HG03108 (cell line): ENCODE measurements around the gene SLC25A21.
"Not testable (repeated sequence)": the region's sequence is repeated elsewhere in the genome, so short reads cannot be mapped to it uniquely, and the experiment has no call there.

Experiments used
- ATAC-seq: cut with Tn5 transposase; IDR thresholded peaks from one replicate; pipeline ENCODE4 v1.9.1; 2021; ENCODE audit warnings: moderate library complexity; ENCODE audit not compliant: unreplicated experiment

The SLC25A21 gene

DNA sequence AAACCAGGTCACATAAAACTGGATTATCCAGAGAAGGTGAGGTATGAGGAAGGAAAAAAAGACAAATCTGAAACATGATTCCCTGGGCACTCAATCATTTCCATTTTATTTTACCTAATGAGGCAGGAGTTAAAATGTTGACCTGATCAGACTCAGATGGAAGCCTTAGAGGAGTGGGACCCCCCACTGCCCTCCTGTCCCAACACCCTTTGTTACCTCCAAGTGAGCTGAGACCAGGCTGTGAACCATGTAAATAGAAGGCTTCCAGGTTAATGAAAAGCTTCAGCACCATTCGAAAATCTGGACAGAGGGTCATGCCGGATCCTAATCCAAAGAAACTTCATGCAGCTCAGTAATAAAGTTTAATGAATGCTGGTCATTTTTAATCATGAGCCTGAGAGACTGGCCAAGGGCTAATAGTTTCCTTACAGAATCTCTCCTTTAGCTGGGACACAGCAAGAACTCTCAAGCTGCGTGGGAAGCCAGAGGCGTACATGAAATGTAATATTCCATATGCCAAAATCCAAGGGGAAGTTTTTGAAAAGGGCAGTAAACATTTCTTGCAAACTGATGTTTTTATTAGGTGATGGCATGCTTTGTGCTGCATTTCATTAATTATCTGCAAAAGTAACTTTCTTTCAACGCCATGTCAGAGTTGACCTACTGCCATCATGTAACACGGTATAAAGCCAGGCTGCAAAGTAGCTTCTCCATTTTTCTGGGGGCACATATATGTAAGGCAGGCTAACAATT lies 327.8 kb downstream of the SLC25A21 start:
- no peak for ATAC-seq

DNA sequence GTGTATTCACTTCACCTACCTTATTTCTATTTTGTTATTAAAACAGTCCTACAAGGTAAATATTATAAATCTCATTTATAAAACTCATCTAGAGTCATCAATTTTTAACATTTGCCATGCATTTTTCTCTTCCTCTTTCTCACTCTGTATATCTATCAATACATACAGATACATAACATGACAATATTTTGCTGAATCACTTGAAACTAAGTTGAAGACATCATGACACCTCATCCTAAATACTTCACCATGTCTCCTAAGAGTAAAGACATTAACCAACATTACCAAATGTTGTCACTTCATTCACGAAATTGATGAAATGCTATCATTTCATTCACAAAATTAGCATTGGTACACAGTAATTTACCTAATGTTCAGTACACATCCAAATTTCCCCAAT lies 329.0 kb downstream of the SLC25A21 start:
- no peak for ATAC-seq

DNA sequence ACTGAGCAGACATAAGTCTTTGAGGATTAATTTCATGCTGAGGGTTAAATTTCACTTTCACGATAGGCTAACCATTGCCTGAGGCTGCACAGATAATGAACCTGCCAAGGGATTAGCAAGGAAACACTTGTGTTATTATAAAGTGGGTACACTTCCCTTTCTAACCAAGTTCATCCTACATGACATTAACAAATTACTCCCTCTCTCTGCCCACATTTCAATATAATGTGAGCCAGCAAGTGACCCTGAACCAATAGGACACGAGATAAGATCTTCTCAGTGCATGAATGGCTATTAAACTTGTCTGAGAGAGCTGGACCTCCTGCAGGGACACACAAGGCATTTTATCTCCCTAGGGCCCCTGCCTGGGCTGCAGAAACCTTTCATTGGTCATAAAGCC lies 337.3 kb downstream of the SLC25A21 start:
- ATAC-seq: no peak

DNA sequence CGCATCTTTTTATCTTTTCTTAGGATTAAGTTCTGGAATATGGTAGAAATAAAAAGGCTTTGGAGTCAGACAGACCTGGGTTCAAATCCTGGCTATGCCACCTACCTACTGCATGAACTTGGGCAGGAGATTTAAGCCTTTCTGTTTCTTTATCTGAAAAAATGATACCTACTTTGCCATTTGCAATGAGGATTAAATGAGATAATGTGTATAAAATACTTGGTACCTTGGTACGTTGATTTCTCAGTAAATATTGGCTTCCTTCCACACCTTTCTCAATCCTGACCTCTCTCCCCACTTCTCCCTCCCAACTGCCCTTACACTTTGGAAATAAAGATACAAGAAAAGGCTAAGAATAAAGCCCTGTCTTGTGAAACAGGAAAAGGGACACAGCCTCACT lies 338.1 kb downstream of the SLC25A21 start:
- ATAC-seq: no peak

DNA sequence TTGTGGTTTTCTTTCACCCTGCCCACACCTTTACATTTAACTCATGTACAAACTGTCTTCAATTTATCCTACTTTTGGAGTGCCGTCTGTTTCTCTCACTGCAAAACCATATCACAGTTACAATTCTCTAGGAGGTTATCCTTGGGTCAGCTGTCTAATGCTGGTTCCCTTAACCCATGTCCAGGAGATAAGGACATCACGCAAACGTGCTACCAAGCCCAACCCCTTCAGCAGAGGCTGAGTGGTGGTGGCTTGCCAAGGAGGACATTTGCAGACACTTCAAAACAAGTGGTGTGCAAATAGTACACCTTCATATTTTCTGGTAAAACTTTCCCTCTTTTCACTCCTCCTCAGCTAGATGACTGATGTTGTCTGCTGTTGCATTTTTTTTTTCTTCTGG lies 342.9 kb downstream of the SLC25A21 start:
- no peak for ATAC-seq

DNA sequence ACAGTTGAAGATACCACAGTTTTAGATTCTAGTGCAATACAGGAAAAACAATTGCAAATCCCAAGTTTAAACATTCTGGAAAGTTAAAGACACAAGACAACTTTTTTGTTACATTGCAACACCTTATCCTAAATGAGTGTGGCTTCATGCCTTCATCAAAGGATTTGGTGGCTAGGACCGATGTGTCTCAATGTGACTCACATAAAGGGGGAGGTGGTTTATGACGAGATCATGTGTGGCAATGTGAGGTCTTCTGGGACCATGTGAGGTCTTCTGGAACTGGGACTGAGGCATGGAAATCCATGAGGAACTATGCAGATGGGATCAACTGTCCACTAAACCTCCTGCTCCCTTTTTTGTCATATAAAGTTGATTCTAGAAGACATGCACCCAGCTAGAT lies 344.5 kb downstream of the SLC25A21 start:
- no peak for ATAC-seq

DNA sequence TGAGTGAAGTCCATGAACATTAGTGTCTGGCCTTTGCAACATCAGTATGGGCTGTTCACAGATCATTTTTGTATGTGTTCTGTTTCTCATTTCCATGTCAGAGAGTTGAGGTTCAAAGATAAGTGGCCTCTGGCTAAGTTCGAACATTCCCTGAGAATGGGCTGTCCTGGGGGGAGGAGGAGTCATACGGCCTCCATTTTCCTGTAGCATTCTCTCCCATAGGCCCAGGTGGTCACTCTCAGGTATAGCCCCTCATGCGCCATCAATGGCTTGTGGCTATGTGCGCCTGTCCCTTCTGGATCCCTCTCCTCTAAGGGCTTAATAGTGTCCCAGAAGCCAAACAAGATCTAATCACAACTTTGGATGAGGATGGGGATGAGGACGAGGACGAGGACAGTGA lies 345.8 kb downstream of the SLC25A21 start:
- ATAC-seq: no peak

DNA sequence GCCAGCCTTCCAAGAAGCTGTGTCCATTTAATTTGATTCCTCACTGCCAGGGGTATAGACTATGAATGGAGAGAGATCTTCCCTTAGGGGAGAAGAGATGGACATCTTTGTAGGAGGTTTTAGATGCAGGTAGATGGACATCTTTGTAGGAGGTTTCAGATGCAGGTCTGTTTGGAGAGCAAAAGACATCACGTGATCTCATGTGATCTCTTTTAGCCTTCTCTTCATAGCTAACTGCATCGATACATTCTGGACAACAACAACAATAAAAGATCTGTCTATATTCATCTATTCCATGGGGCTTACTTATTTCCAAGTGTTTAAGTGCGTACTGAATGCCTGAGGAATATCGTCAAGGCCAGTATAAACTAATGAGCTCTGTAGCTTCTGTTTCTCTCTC lies 347.6 kb downstream of the SLC25A21 start:
- no peak for ATAC-seq

DNA sequence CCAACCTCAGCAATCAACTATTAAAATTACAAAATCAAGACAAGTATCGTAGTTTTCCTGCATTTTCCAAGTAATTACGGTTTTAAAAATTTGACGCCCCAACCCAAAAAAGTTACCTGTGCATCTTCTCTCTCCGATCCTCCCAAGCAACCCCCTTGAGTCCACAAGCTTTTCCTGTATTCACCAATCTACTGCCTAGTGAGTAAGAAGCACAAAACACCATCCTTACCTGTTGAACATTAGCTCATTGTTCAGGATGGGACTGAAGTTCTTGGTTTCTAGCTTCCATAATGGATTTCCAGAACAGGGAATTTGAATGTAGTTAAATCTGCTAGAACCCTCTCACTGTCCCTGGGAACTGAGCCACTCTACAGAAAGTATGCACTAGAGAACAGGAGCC lies 348.8 kb downstream of the SLC25A21 start:
- ATAC-seq: no peak

DNA sequence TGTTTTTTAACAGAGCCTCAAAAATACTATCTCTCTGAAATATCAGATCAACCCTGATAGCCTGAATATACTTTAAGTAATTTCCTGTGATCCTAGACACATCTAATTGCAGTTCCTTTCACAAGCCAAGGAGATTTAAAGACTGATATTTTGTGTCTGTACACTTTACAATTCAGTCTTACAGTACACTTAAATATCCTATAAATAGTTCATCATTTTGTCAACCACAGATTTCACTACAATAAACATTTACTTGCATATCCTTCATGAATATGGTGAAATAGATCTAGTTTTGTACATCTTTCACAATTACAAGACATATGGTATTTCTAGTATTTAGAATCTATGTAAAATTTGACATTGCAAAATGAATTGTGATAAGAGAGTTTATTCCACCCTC lies 349.7 kb downstream of the SLC25A21 start:
- no peak for ATAC-seq

DNA sequence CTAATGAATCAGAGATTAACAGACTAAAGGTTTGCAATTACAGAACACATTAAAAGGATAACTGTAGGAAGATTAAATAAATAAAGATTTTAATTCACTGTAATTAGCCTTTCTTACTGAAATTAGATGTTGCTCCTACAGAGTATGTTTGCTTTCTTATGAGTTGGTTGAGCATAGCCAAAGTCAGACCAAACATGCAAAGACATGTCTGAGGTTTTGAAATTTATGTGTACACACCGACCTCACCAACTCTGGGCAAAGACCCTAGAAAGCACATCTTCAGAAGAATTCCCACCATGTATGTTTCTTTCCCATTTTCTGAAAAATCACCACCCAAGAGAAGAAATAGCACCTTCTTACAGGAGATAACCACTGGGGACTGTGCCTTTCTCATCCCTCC lies 351.5 kb downstream of the SLC25A21 start:
- ATAC-seq: no peak

DNA sequence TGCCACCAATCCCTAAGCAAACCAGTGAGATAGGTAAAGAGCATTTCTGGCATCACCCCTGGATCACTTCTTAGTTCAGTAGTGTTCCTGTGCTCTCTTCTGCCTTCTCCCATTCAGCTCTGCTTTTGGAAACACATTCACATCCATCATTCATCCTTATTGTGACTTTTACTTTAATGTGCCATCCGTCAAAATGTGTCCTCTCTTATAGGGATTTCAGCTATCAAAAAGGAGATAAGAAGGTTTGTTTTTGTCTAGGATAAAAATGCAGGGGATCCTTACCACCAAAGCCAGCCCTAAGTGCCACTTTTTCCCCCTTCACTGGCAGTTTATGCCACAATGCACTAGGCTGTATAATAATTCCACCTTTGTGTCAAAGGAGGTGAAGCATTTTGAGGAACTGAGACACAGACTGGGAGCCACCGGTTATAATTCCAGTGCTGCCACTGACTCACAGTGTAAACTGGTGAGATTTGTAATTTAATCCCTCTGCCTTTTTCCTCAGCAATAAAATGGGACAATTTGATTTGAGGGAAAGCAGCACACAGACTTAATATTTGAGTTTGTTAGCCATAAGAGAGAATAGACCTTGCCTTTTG lies 352.2 kb downstream of the SLC25A21 start:
- no peak for ATAC-seq

DNA sequence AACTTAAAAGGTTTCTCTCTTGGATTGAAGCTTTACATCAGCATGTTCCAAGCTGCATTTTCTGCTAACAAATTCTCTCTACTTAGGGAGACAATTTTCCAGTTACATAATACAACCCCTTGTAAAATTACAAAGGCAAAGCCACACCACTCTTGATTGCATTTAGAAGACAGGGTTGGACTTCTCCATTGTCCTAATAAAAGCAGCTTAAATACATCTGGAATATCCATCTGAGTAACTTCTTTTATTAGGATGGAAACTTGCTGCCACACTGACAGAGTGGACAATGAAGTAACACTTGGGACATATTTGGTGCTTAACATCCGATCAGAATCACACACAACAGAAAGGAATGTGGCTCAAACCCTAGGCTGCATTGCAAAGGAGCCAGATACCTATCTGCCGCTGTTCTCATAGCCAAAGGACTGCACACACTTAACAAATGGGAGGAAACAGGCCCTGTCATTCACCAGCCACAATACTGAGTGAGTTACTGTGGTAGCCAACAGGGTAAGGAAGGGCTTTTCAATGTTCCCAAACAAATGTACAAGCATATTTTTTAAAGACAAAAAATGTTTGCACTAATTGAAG lies 353.5 kb downstream of the SLC25A21 start:
- ATAC-seq: no peak

DNA sequence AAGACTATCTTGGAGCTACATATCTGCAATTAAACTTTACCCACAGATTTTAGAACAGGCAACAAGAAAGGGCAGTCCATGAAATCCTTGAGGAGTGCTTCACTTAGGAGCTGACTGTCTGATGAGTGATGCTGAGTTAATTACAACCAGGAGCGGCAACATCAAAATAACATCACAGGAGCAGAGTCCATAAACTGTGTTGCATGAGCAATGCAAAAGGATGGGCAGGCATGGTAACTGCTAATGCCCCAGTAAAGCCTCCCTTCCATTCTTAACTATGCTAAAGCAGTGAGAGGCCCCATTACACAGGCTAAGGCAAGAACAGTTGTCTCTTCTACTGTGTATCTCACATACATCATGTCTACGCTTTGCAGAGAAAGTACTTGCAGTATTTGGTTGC lies 354.2 kb downstream of the SLC25A21 start:
- no peak for ATAC-seq

DNA sequence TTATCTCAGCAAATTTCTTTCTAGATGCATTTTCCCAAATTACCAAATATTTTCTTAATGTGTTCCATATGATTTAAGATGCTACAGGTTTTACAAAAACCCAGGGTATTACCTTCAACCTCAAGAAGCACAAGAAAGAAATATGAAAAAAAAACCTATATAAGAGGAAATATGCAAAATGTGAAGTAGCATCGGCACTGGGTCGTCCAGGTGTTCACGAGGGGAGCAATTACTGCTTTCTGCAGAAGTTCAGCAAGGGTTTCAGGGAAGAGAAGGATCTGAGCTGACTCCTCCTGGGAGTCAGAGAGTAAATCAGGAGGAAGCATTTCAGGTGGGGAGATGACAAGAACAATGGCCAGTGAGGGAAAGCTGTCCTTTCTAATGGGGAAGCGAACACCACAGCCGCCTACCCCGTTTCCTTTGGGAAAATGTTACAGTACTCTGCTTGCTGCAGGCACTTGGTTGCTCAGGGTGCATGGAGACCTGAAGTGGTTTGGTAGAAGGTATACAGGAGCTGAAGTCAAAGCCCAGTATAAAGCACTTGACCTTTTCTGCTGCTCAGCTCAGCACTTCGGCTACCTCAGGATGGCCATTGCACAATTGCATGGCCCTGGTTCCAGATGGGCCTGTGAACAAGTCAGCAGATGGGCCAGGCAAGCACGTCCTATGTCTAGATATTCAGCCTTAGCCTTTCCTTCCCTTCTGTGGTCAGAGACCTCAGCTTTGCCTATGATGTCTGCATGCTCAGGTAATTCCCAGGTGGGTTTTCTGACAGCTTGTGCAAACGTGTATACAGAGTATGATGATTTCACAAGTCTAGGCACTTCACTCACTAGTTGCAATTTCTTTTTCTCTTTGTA lies 355.1 kb downstream of the SLC25A21 start:
- ATAC-seq: no peak

DNA sequence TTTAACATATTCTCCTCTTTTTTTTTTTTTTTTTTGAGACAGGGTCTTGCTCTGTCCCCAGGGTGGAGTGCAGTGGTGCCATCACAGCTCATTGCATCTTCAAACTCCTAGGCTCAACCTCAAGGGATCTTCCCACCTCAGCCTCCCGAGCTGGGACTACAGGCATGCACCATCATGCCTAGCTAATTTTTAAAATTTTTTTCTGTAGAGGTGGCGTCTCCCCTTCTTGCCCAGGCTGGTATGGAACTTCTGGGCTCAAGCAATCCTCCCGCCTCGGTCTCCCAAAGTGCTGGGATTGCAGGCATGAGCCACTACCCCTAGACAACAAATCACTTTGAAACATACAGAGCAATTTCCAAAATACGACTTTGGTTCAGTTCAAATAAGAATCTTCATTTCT lies 355.9 kb downstream of the SLC25A21 start:
- ATAC-seq: no peak

DNA sequence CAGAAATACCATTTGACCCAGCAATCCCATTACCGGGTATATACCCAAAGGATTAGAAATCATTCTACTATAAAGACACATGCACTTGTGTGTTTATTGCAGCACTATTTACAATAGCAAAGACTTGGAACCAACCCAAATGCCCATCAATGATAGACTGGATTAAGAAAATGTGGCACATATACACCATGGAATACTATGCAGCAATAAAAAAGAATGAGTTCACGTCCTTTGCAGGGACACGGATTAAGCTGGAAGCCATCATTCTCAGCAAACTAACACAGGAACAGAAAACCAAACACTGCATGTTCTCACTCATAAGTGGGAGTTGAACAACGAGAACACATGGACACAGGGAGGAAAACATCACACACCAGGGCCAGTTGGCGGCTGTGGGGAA lies 357.6 kb downstream of the SLC25A21 start:
- not testable (repeated sequence) for ATAC-seq

DNA sequence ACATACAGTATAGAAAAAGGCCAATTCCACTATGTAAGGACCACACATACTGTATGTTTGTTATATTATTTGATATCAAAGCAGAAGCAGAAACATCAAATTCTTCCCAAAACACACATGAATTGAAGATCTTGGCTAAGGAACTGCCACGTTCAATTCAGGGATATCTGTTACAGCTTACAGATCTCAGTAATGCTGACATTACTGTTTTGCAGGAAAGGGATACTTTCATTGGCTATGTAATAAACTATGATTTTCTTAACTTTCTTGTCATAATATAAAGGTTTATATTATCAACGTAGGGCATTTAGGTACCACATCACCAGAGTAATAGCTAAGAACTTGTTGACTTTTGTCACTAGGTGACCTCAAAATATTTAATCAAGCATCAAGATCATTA lies 362.2 kb downstream of the SLC25A21 start:
- ATAC-seq: no peak

DNA sequence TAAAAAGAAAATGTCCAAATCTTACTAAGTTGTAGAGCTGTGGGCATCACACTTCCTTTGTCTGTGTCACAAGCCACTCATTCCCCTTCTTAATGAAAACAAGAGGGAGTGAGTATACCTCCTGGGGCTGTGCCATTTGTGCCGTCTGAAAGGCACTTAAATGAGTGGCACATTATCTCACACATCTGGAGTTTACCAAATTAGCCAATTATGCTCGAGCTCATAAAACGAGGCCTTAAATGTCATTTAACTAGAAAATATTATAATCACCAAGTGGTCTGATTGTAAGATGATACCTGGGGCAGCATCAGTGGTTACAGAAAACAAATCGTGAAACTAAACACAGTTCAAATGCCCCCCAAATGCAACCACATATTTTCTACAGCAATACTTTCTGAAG lies 364.7 kb downstream of the SLC25A21 start:
- no peak for ATAC-seq

DNA sequence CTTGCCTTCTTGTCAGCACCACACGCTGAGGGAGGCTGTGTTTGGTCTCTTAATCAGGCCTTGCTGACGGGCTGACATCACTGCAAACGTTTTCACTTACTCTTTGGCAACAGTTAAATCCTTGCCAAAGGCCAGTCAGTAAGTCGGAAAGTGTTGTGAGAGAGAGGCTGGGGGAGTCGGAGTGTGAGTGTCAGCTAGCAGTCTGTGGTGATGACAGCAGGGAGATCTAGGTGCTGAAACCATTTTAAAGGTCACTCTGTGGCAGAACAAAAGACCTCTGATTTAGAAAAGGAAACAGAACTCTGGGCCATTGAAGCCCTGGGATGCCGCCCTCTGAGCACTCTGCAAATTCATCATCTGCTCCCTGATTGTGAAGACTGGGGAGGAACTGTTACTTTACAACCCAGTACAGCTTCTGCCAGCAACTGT lies 367.3 kb downstream of the SLC25A21 start:
- ATAC-seq: no peak

DNA sequence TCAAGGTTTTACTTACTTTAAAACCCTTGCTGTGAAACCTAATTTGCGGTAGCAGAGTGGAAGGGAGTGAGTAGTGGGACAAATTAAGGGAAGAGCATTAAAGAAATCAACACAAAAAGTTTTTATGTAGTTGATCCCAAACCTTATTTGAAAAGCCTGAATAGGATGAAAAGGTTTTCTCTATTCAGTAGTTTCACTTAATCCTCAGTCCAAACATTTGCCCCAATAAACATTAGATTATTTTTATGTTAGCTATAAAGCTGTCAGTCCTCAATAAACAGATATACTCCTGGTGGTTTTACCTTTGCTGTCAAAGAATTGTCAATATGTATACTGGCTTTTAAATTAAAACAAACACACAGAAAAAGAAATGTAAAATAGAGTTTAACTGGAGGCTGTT lies 374.8 kb downstream of the SLC25A21 start:
- no peak for ATAC-seq

DNA sequence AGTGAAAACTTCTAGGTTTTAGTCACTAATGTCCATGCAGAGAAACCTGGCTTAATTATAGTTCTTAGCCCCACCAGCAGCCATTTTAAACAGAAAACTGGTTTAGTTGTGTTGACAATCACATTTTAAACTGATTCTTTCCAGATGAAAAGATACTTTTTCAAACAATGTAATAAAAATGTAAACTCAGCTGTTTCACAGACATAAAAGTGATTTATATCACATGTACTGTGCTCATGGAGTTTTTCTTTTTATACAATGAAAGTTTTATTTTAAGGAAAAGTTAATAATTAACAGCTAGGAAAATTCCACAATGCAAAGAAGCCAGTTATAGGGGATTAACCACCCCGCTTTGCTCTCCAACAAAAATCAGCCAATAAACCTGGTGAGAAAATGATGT lies 381.0 kb downstream of the SLC25A21 start:
- ATAC-seq: no peak
